A549 (cell line): ENCODE results near the gene MCU.

Experiments used
- CTCF ChIP-seq: fragments of >200 bp; sonication (Bioruptor Twin); formaldehyde crosslinking; IDR thresholded peaks from 3 replicates; pipeline ENCODE4 v1.5.1; 2016
- EP300 ChIP-seq, 2 experiments: fragments of >200 bp; sonication (Bioruptor Twin); formaldehyde crosslinking; IDR thresholded peaks; 2 replicates in 1 of 2; 3 replicates in 1 of 2; pipeline ENCODE4 v1.6.1; 2016 to 2017
- ESRRA ChIP-seq: fragments of 150-350 bp; IDR thresholded peaks from 2 replicates; pipeline ENCODE4 v1.6.1; 2014; ENCODE audit warnings: mild to moderate bottlenecking, low read length, borderline replicate concordance
- KDM1A ChIP-seq: fragments of 200-600 bp; sonication (generic); IDR thresholded peaks from 2 replicates; pipeline ENCODE4 v1.6.1; 2016; ENCODE audit warnings: low read depth, mild to moderate bottlenecking
- POLR2A ChIP-seq: IDR thresholded peaks from 2 replicates; pipeline ENCODE4 v1.6.1; 2012; ENCODE audit warnings: mild to moderate bottlenecking, low read length
- POLR2AphosphoS2 ChIP-seq: conservative IDR thresholded peaks from 2 replicates; pipeline ENCODE4 v1.6.1; 2012; ENCODE audit warnings: low read length, improper control_type of control experiment, inconsistent platforms
- RAD21 ChIP-seq, 2 experiments: fragments of >200 bp in 1 of 2; sonication (Bioruptor Twin) in 1 of 2; formaldehyde crosslinking in 1 of 2; IDR thresholded peaks in 1 of 2; conservative IDR thresholded peaks in 1 of 2; 2 replicates in 1 of 2; 3 replicates in 1 of 2; pipeline ENCODE4 v1.6.1; 2012 to 2018; ENCODE audit warnings: inconsistent platforms in 1 of 2
- SREBF2 ChIP-seq: fragments of 450-650 bp; IDR thresholded peaks from 2 replicates; pipeline ENCODE4 v1.6.1; 2014; ENCODE audit warnings: mild to moderate bottlenecking, moderate library complexity
- TF ChIP-seq, protein P1 (sequence below): IDR thresholded peaks from 2 replicates; pipeline ENCODE4 v1.6.1; 2012

DNA sequence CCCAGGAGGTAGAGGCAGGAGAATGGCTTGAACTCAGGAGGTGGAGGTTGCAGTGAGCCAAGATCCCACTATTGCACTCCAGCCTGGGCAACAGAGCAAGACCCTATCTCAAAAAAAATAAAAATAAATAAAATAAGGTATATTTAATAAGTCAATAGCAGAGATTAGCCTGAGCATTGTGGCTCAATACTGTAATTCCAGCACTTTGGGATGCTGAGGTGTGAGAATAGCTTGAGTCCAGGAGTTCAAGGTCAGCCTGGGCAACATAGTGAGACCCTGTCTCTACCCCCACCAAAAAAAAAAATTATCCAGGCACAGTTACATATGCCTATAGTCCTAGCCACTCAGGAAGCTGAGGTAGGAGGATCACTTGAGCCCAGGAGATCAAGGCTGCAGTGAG is 163.2 kb downstream of the MCU start:
- no peak for TF ChIP-seq EP300 (IDR thresholded peaks at IDR 0.05)
- no peak for TF ChIP-seq CTCF
- TF ChIP-seq ESRRA, result no peak
- no peak for TF ChIP-seq SREBF2
- no peak for TF ChIP-seq POLR2AphosphoS2
- TF ChIP-seq POLR2A, result no peak
- no peak for TF ChIP-seq RAD21 (conservative IDR thresholded peaks at IDR 0.05 in 1 of 2, IDR thresholded peaks at IDR 0.05 in 1 of 2)
- TF ChIP-seq, protein P1, sequence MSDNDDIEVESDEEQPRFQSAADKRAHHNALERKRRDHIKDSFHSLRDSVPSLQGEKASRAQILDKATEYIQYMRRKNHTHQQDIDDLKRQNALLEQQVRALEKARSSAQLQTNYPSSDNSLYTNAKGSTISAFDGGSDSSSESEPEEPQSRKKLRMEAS, result no peak
- TF ChIP-seq KDM1A, result no peak
